Gastrocnemius medialis (tissue), 4 donors: ENCODE measurements around the gene RASAL2. TPM values are rescaled to one million over a fixed set of nuclear protein-coding genes. Genes with fewer than 3 reads are reported as not detected.

Source experiments
- ATAC-seq, 2 donors: fragments of 150-250 bp; one replicate each; pipeline ENCODE4 v1.9.1; 2016
- DNase-seq, 2 donors: peaks; one replicate each; pipeline ENCODE4 v3.0.0-alpha.2; 2019
- H3K27ac ChIP-seq, 4 donors: fragments of 200-600 bp; sonication (generic); 1 replicate in 1 of 4; 2 replicates in 3 of 4; pipeline ENCODE4 v1.5.1; 2016 to 2018; ENCODE audit warnings: mild to moderate bottlenecking in 2 of 4, moderate library complexity in 1 of 4
- H3K27me3 ChIP-seq, 3 donors: fragments of 200-600 bp; sonication (generic) in 2 of 3; 1 replicate in 1 of 3; 2 replicates in 2 of 3; pipeline versions ENCODE4 v1.5.1 to v1.6.0; 2016 to 2019; ENCODE audit warnings: mild to moderate bottlenecking in 1 of 3, moderate library complexity in 1 of 3
- H3K36me3 ChIP-seq, 2 donors: fragments of 200-600 bp; sonication (generic) in 1 of 2; one replicate each; pipeline ENCODE4 v1.5.1; 2017 to 2018
- H3K4me1 ChIP-seq, 2 donors: fragments of 200-600 bp; sonication (generic) in 1 of 2; one replicate each; pipeline ENCODE4 v1.5.1; 2016 to 2017; ENCODE audit warnings: mild to moderate bottlenecking in 2 of 2
- H3K4me3 ChIP-seq, 4 donors: fragments of 200-600 bp; sonication (generic) in 3 of 4; 1 replicate in 1 of 4; 2 replicates in 3 of 4; pipeline ENCODE4 v1.5.1; 2016 to 2019; ENCODE audit warnings: mild to moderate bottlenecking in 2 of 4
- H3K9me3 ChIP-seq, 3 donors: fragments of 200-600 bp; sonication (generic) in 2 of 3; 1 replicate in 1 of 3; 2 replicates in 2 of 3; pipeline ENCODE4 v1.5.1; 2016 to 2019
- CTCF ChIP-seq, 5 experiments: fragments of 450-650 bp in 3 of 5; fragments of 200-600 bp in 2 of 5; sonication (generic) in 2 of 5; IDR thresholded peaks in 4 of 5; conservative IDR thresholded peaks in 1 of 5; 1 replicate in 4 of 5; 2 replicates in 1 of 5; pipeline ENCODE4 v1.5.1; 2016 to 2019; ENCODE audit warnings: antibody characterized with exemption in 5 of 5, mild to moderate bottlenecking in 3 of 5, moderate library complexity in 3 of 5
- POLR2A ChIP-seq, 2 donors: fragments of 450-650 bp; IDR thresholded peaks; one replicate each; pipeline ENCODE4 v1.6.1; 2017; ENCODE audit warnings: antibody characterized with exemption in 2 of 2, mild to moderate bottlenecking in 2 of 2, moderate library complexity in 2 of 2
- in situ Hi-C, 4 donors: fragments of 200-750 bp; cut with MboI; loops; one replicate each; pipeline versions ENCODE4 v1.15.0 to v1.8.0; 2017; ENCODE audit warnings: low sequenced_read_pairs in 4 of 4
- intact Hi-C: fragments of 100-400 bp; cut with DNase I; formaldehyde crosslinking; loops from one replicate; pipeline ENCODE4 v1.15.1; 2023; ENCODE audit warnings: low total_unique reads
- total RNA-seq, 4 donors: library from RNA; depleted of rRNA; stranded (reverse); fragments of >200 nt; gene quantifications; one replicate each; pipeline versions ENCODE4 v1.1.0 to v1.2.3, GENCODE V29; 2016

RASAL2 gene
- total RNA-seq, 4 donors from 2014 or later = 7.6 to 13.4 (median 8.8) TPM

- ATAC-seq = no peak
- TF ChIP-seq CTCF (IDR thresholded peaks at IDR 0.05 in 4 of 5, conservative IDR thresholded peaks at IDR 0.05 in 1 of 5) (no peak), POLR2A (IDR thresholded peaks at IDR 0.05) (no peak)
- peaks cover 0 to 3% of the 10 kb centered on the region in 2 donors for H3K4me1 ChIP-seq
- intact Hi-C loops (no loop called here), in situ Hi-C loops (no loop called here)
- no peaks in the 10 kb centered on the region for H3K9me3 ChIP-seq
- no peak for DNase-seq
- H3K4me3 ChIP-seq = no peak overlapping the region
- no peaks in the 10 kb centered on the region for H3K36me3 ChIP-seq
- H3K27me3 ChIP-seq = no peaks in the 10 kb centered on the region
- H3K27ac ChIP-seq = no peak overlapping the region
These were observed 71.3 kb downstream of the RASAL2 start for GRCh38 chr1:178165196-178165595.

DNA sequence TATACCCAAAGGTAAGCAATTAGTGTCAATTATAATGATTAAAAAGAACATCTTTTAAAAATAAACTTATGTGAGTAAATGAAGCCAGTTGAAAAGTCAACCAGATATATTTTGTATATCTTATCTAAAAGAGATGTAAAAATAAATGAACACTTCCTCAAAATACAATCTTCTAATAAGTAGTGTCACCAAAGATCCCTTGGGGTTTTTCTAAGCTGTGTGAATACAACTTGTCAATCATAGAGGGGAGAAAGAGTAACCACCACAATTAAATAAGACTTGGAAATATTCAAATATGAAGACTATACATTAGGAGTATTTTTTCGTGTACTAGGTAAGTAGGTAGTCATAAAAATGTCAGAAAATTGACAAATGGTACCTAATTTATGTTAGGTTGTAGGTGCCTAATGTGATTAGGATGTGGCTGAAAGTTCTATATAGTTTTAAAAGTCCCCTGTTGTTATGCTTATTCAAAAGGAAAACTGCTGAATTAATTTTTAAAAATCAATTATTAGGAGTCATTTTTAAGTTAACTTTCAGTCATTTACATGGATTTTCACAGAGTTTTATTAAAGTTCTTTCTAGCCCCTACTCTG lies 72.6 kb downstream of the RASAL2 start:
- ATAC-seq = no peak
- no peak overlapping the region for H3K4me3 ChIP-seq

GRCh38 chr1:178168536-178168935 lies 74.6 kb downstream of the RASAL2 start:
- H3K27me3 ChIP-seq = no peaks in the 10 kb centered on the region
- in situ Hi-C loops (no loop called here), intact Hi-C loops (no loop called here)
- H3K9me3 ChIP-seq = no peaks in the 10 kb centered on the region
- no peak overlapping the region for H3K27ac ChIP-seq
- peaks cover 0 to 3% of the 10 kb centered on the region in 2 donors for H3K4me1 ChIP-seq
- TF ChIP-seq CTCF (IDR thresholded peaks at IDR 0.05 in 4 of 5, conservative IDR thresholded peaks at IDR 0.05 in 1 of 5) (no peak), POLR2A (IDR thresholded peaks at IDR 0.05) (no peak)
- no peak overlapping the region for H3K4me3 ChIP-seq
- ATAC-seq (no peak), DNase-seq (no peak)
- no peaks in the 10 kb centered on the region for H3K36me3 ChIP-seq

More for the DNA sequence above, 72.6 kb downstream of the RASAL2 start:
- peaks cover 0 to 3% of the 10 kb centered on the region in 2 donors for H3K4me1 ChIP-seq
- H3K36me3 ChIP-seq = no peaks in the 10 kb centered on the region
- H3K27ac ChIP-seq = no peak overlapping the region
- TF ChIP-seq CTCF (IDR thresholded peaks at IDR 0.05 in 4 of 5, conservative IDR thresholded peaks at IDR 0.05 in 1 of 5) = no peak
- TF ChIP-seq POLR2A (IDR thresholded peaks at IDR 0.05) = no peak
- intact Hi-C loops (no loop called here), in situ Hi-C loops (no loop called here)
- DNase-seq = no peak
- H3K27me3 ChIP-seq = no peaks in the 10 kb centered on the region
- H3K9me3 ChIP-seq = no peaks in the 10 kb centered on the region

DNA sequence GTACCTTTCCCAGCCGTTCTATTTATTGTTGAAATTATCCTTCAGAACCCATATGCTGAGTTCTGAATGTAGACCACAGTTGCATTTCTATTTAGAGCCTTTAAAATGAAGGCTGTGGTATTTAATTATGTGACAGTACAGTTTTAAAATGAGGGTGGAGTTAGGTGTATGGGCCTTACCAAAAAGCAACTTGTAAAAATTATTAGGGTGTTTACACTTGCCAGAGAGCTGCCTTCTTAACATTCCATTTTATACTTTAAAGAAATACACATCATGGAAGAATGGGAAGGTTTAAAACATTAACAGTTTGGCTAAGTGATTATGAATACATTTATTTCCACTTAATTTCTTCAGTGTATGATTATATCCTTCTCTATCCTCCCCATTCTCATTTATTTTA lies 75.7 kb downstream of the RASAL2 start:
- intact Hi-C loops = no loop called here
- H3K9me3 ChIP-seq = no peaks in the 10 kb centered on the region

More for the DNA sequence above, 75.7 kb downstream of the RASAL2 start:
- ATAC-seq = no peak
- no peak for DNase-seq
- H3K36me3 ChIP-seq = no peaks in the 10 kb centered on the region
- no peak for TF ChIP-seq CTCF (IDR thresholded peaks at IDR 0.05 in 4 of 5, conservative IDR thresholded peaks at IDR 0.05 in 1 of 5)
- TF ChIP-seq POLR2A (IDR thresholded peaks at IDR 0.05) = no peak
- H3K27me3 ChIP-seq = no peaks in the 10 kb centered on the region
- H3K27ac ChIP-seq = no peak overlapping the region
- in situ Hi-C loops = no loop called here
- H3K4me3 ChIP-seq = no peak overlapping the region
- H3K4me1 ChIP-seq = peaks cover 0 to 3% of the 10 kb centered on the region in 2 donors
